ENCODE results near the gene FAM236C. TPM values are rescaled to one million over a fixed set of nuclear protein-coding genes. Genes with fewer than 3 reads are reported as not detected.
"Not testable (repeated sequence)": the region's sequence is repeated elsewhere in the genome, so short reads cannot be mapped to it uniquely, and the experiment has no call there.

FAM236C gene
- not detected for total RNA-seq (2021; ENCODE audit: unreplicated experiment)
- polyA plus RNA-seq (2012), result not detected in 2 replicates
- not detected for Bru-seq, nascent RNA
- not detected for BruChase-seq, experiment 1, labeled RNA remaining after a 6-hour chase
- BruChase-seq, experiment 2, labeled RNA remaining after a 2-hour chase, result not detected
- long read RNA-seq, result 0 reads

DNA sequence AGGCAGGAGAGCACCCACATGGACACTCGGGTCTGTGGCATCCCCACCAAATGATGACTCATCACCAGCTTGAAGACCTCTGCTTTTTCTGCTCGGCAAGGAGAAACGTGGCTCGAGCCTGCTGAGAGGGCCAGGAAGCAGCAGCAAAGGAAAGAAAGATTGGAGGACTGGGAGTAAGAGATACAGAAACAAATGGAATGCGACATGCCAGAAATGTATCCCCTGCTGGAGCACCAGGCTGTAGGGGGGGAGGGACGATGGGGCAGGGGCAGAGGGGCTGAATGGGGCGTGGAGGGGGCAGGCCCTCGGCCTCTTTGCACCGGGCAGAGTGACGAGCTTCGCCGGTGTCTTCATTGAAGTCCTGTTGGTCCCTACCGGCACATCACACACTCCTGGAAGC lies at the start of gene FAM236C:
TSS of gene FAM236C (plus strand) at position 301 of the 400 bp plus-strand sequence. CDS start 100 bp downstream, outside the sequence.
- H3K27me3 ChIP-seq (ENCODE audit: insufficient read depth, low read length); DNase-seq (ENCODE audit: low read depth, low spot score); H3K27ac ChIP-seq (ENCODE audit: low read depth, low read length); ATAC-seq; H3K9me2 ChIP-seq (ENCODE audit: insufficient read depth); BruUV-seq (replicated peaks); H3K4me2 ChIP-seq (ENCODE audit: low read length); H3K9me3 ChIP-seq (ENCODE audit: control insufficient read depth in 1 of 2, insufficient read depth in 1 of 2, low read depth in 1 of 2, low read length in 2 of 2); RAD21 ChIA-PET (ENCODE audit: low non-redundant PET in 1 of 2, low total read pairs in 2 of 2, uncharacterized antibody in 2 of 2, unreplicated experiment in 2 of 2); H3K9ac ChIP-seq (ENCODE audit: low read length); CTCF ChIA-PET; intact Hi-C loops (cut with micrococcal nuclease); H2AFZ ChIP-seq (ENCODE audit: low read depth, low read length, poor library complexity, severe bottlenecking); H3K4me1 ChIP-seq (ENCODE audit: control insufficient read depth in 1 of 2, insufficient read depth in 2 of 2, low read length in 2 of 2); H3K36me3 ChIP-seq (ENCODE audit: control insufficient read depth in 1 of 2, insufficient read depth in 2 of 2, low read length in 2 of 2); POLR2A ChIA-PET; H3K4me3 ChIP-seq (replicated peaks in 1 of 2; ENCODE audit: low read depth in 1 of 2, low read length in 2 of 2); H4K20me1 ChIP-seq (ENCODE audit: insufficient read depth); H3K79me2 ChIP-seq (ENCODE audit: insufficient read depth, low read length): not testable (repeated sequence)

DNA sequence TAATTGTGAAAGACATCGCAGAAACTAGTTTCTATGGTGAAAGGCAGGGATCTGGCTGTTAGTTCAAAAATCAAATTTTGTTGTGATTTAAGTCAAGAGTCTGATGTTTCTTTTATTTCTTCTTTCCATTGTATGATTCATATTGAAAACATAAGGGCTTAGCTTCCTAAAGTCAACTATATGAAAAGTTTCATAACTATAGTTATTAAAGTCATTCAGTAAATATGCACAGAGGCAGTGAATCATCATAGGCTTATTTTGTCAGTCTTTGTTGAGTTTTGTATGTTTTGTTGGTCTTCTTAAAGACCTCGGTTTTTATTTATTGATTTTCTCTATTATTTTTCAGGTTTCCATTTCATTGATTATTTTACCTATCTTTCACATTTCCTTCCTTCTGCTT lies 29.5 kb upstream of the FAM236C start:
- H3K9me2 ChIP-seq (ENCODE audit: insufficient read depth); H3K36me3 ChIP-seq (ENCODE audit: control insufficient read depth in 1 of 2, insufficient read depth in 2 of 2, low read length in 2 of 2); H2AFZ ChIP-seq (ENCODE audit: low read depth, low read length, poor library complexity, severe bottlenecking); DNase-seq (ENCODE audit: low read depth, low spot score); H3K9me3 ChIP-seq (ENCODE audit: control insufficient read depth in 1 of 2, insufficient read depth in 1 of 2, low read depth in 1 of 2, low read length in 2 of 2); BruUV-seq (replicated peaks); H3K4me3 ChIP-seq (replicated peaks in 1 of 2; ENCODE audit: low read depth in 1 of 2, low read length in 2 of 2); CTCF ChIA-PET; H3K4me2 ChIP-seq (ENCODE audit: low read length); POLR2A ChIA-PET; ATAC-seq; H3K27me3 ChIP-seq (ENCODE audit: insufficient read depth, low read length); H3K79me2 ChIP-seq (ENCODE audit: insufficient read depth, low read length); intact Hi-C loops (cut with micrococcal nuclease); RAD21 ChIA-PET (ENCODE audit: low non-redundant PET in 1 of 2, low total read pairs in 2 of 2, uncharacterized antibody in 2 of 2, unreplicated experiment in 2 of 2); H3K9ac ChIP-seq (ENCODE audit: low read length); H3K27ac ChIP-seq (ENCODE audit: low read depth, low read length); H4K20me1 ChIP-seq (ENCODE audit: insufficient read depth); H3K4me1 ChIP-seq (ENCODE audit: control insufficient read depth in 1 of 2, insufficient read depth in 2 of 2, low read length in 2 of 2): not testable (repeated sequence)

DNA sequence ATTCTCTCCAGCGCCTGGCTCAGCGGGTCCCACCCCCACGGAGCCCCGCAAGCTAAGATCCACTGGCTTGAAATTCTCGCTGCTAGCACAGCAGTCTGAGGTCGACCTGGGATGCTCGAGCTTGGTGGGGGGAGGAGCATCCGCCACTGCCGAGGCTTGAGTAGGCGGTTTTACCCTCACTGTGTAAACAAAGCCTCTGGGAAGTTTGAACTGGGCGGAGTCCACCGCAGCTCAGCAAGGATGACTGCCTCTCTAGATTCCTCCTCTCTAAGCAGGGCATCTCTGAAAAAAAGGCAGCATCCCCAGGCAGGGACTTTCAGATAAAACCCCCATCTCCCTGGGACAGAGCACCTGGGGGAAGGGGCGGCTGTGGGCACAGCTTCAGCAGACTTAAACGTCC lies 22.7 kb upstream of the FAM236C start:
- H3K4me2 ChIP-seq (ENCODE audit: low read length); H3K4me1 ChIP-seq (ENCODE audit: control insufficient read depth in 1 of 2, insufficient read depth in 2 of 2, low read length in 2 of 2); ATAC-seq; BruUV-seq (replicated peaks); H3K27ac ChIP-seq (ENCODE audit: low read depth, low read length); H2AFZ ChIP-seq (ENCODE audit: low read depth, low read length, poor library complexity, severe bottlenecking); CTCF ChIA-PET; H3K4me3 ChIP-seq (replicated peaks in 1 of 2; ENCODE audit: low read depth in 1 of 2, low read length in 2 of 2); H3K9ac ChIP-seq (ENCODE audit: low read length); H3K9me2 ChIP-seq (ENCODE audit: insufficient read depth); intact Hi-C loops (cut with micrococcal nuclease); H3K36me3 ChIP-seq (ENCODE audit: control insufficient read depth in 1 of 2, insufficient read depth in 2 of 2, low read length in 2 of 2); H3K79me2 ChIP-seq (ENCODE audit: insufficient read depth, low read length); H3K9me3 ChIP-seq (ENCODE audit: control insufficient read depth in 1 of 2, insufficient read depth in 1 of 2, low read depth in 1 of 2, low read length in 2 of 2); H4K20me1 ChIP-seq (ENCODE audit: insufficient read depth); DNase-seq (ENCODE audit: low read depth, low spot score); RAD21 ChIA-PET (ENCODE audit: low non-redundant PET in 1 of 2, low total read pairs in 2 of 2, uncharacterized antibody in 2 of 2, unreplicated experiment in 2 of 2); H3K27me3 ChIP-seq (ENCODE audit: insufficient read depth, low read length); POLR2A ChIA-PET: not testable (repeated sequence)

DNA sequence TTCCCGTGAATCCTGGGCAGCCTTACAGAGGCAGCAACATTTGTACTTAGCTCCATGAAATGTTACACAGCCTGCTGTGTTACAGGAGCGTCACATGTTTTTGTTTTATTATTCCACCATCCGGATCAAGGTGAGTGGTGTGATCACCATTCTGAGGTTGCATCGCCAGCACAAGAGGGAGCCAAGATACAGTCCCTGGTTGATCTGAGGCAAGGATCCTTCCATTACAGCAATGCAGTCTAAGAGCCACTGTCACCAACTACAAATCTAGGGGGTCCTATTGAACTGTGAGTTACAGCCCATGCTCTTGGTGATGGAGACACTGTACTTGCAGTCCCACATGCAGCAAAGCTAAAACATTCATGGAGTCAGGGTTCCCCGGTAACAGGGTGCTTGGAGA lies 3.7 kb downstream of the FAM236C start:
- BruUV-seq (replicated peaks); H4K20me1 ChIP-seq (ENCODE audit: insufficient read depth): not testable (repeated sequence)

DNA sequence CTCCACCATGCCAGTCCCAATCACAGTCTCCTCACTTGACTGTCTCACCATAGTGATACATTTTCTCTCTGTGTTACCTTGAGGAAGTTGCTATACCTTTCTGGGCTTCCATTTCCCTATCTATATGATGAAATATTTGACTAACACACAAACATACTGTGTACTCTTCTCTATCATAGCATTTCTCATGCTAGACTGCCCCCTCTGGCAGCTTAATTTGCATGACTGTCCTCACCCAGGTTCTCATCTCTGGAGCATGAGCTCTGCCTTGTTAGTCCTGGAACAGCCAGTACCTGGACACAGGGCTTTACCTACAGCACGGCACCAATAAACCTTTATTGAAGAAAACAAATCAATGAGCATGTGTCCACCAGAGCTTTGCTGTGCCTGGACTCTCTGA lies 19.9 kb downstream of the FAM236C start:
- DNase-seq (ENCODE audit: low read depth, low spot score); H4K20me1 ChIP-seq (ENCODE audit: insufficient read depth); H3K4me2 ChIP-seq (ENCODE audit: low read length); H3K27me3 ChIP-seq (ENCODE audit: insufficient read depth, low read length); H3K27ac ChIP-seq (ENCODE audit: low read depth, low read length); BruUV-seq (replicated peaks); H3K9me3 ChIP-seq (ENCODE audit: control insufficient read depth in 1 of 2, insufficient read depth in 1 of 2, low read depth in 1 of 2, low read length in 2 of 2); RAD21 ChIA-PET (ENCODE audit: low non-redundant PET in 1 of 2, low total read pairs in 2 of 2, uncharacterized antibody in 2 of 2, unreplicated experiment in 2 of 2); H3K79me2 ChIP-seq (ENCODE audit: insufficient read depth, low read length); intact Hi-C loops (cut with micrococcal nuclease); H3K9me2 ChIP-seq (ENCODE audit: insufficient read depth); H3K4me3 ChIP-seq (replicated peaks in 1 of 2; ENCODE audit: low read depth in 1 of 2, low read length in 2 of 2); POLR2A ChIA-PET; CTCF ChIA-PET; H2AFZ ChIP-seq (ENCODE audit: low read depth, low read length, poor library complexity, severe bottlenecking); H3K9ac ChIP-seq (ENCODE audit: low read length); H3K4me1 ChIP-seq (ENCODE audit: control insufficient read depth in 1 of 2, insufficient read depth in 2 of 2, low read length in 2 of 2); H3K36me3 ChIP-seq (ENCODE audit: control insufficient read depth in 1 of 2, insufficient read depth in 2 of 2, low read length in 2 of 2): not testable (repeated sequence)
- ATAC-seq, result peak; percentile 75

More for the DNA sequence above, 3.7 kb downstream of the FAM236C start:
- H3K27me3 ChIP-seq (ENCODE audit: insufficient read depth, low read length); POLR2A ChIA-PET; H2AFZ ChIP-seq (ENCODE audit: low read depth, low read length, poor library complexity, severe bottlenecking); intact Hi-C loops (cut with micrococcal nuclease); H3K4me2 ChIP-seq (ENCODE audit: low read length); DNase-seq (ENCODE audit: low read depth, low spot score); RAD21 ChIA-PET (ENCODE audit: low non-redundant PET in 1 of 2, low total read pairs in 2 of 2, uncharacterized antibody in 2 of 2, unreplicated experiment in 2 of 2); CTCF ChIA-PET; H3K27ac ChIP-seq (ENCODE audit: low read depth, low read length); H3K36me3 ChIP-seq (ENCODE audit: control insufficient read depth in 1 of 2, insufficient read depth in 2 of 2, low read length in 2 of 2); H3K79me2 ChIP-seq (ENCODE audit: insufficient read depth, low read length); H3K4me3 ChIP-seq (replicated peaks in 1 of 2; ENCODE audit: low read depth in 1 of 2, low read length in 2 of 2); H3K4me1 ChIP-seq (ENCODE audit: control insufficient read depth in 1 of 2, insufficient read depth in 2 of 2, low read length in 2 of 2); H3K9me2 ChIP-seq (ENCODE audit: insufficient read depth); H3K9me3 ChIP-seq (ENCODE audit: control insufficient read depth in 1 of 2, insufficient read depth in 1 of 2, low read depth in 1 of 2, low read length in 2 of 2); ATAC-seq; H3K9ac ChIP-seq (ENCODE audit: low read length): not testable (repeated sequence)
